ENCODE measurements around the gene LTBP3.

The LTBP3 gene

DNA sequence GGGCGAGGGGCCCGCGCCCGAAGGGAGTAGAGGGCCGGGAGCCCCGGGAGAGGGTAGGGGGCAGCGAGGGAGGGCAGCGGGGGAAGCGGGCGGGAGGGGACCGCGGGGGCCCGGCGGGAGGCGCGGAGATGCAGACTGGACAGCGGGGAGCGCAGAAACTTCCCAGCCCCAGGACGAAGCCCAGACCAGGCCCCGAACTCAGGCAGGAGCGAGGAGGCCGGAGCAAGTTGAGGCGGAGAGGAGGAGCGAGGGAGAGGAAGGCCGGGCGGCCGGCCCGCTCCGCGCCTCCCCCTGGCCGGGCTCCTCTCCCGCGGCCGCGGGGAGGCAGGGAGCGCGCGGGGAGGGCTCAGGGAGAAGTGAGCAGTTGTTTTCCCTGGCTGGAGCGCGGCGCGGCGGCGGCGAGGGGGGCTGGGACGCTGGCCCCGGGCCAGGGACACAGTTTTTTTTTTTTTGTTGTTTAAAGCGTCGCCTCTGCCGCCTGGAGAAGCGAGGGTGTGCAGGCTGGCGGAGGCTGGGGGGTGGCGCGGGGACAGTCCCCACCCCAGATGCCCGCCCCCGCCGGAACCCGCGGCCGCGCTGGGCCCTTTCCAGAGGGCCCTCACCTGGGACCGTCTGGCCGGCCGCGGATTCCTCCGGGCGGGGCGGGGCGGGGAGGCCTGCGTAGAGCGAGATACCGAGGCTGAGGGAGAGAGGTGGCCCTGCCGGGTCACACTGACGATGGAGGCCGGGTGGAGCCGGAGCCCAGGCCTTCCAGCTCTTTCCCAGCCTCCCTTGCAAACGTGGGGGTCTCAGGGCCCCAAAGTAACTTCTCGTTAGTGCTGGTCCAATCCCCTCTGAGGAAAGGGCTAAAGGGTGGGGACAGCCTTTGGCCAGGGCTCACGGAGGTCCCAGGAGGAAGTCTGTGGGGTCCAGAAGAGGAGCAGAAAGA, at the start of gene LTBP3:
Gene LTBP3, minus strand, starts transcription at position 358 of the 928 bp plus-strand sequence. CDS start 400 bp downstream, outside the sequence.
- peak; percentile 62 for DNase-seq

DNA sequence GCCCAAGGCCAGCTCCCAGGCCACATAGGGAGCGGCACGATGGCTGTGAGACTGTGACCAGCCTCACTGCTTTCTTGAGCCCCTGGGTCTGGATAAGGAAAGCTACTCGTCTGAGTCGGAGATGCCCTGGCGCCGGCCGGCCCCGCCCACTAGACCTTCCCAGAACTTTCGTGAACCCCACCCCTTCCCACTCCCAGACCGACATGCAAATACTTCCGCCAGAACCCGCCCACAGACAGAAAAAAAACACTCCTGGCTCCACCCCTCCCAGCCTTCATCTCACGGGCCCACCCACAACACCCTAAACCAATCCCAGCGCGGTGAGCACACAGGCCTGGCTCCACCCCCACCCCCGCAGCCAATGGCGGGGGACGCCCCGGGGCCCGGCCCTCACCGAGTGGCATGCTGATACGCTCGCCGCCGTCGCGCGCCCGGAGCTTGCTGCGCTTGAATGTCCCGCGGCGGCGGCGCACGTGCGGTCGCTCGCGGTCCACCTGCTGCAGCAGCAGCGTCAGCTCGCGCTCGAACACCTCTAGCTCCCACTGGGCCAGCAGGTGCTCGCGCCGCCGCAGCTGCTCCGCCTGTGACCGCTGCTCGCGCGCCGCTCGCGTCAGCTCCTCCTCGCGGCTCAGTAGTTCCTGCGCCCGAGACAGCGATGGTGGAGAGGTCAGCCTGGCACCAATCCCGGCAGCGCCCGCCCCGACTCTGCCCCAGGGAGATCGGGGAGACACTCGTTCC, 48.9 kb upstream of the LTBP3 start:
- no peak for DNase-seq

DNA sequence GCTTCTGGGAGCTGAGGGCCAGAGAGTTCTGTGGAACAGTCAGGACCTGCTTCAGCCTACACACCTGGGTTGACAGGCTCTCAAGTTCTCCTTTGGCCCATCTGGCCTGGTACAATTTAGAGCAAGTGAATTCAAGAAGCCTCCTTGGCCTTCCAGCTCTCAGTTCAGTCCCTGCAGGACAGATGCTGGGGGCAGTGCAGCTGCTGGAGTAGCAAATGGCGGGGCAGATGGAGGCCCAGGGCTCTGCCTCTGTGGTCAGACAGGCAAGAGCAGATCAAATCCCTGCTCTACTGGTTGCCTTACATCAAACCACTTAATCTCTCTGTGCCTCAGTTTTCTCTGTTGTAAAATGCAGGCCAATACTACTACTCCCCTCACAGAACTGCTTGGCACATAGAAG, 46.1 kb upstream of the LTBP3 start:
- DNase-seq, result no peak

DNA sequence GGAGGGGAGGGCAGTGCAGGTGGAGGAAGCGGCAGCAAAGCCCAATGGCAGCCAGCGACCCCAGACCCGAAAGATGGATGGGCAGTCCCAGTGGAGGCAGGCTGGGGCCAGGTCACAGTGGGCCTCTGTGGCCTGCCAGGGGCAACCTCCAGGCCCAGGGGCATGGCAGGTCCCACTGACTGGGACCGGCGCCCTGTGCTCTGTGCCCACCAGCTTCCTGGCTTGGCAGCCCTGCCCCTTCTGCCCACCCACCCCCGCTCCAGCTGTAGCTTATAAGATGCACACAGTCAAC, 41.7 kb upstream of the LTBP3 start:
- DNase-seq, result no peak

DNA sequence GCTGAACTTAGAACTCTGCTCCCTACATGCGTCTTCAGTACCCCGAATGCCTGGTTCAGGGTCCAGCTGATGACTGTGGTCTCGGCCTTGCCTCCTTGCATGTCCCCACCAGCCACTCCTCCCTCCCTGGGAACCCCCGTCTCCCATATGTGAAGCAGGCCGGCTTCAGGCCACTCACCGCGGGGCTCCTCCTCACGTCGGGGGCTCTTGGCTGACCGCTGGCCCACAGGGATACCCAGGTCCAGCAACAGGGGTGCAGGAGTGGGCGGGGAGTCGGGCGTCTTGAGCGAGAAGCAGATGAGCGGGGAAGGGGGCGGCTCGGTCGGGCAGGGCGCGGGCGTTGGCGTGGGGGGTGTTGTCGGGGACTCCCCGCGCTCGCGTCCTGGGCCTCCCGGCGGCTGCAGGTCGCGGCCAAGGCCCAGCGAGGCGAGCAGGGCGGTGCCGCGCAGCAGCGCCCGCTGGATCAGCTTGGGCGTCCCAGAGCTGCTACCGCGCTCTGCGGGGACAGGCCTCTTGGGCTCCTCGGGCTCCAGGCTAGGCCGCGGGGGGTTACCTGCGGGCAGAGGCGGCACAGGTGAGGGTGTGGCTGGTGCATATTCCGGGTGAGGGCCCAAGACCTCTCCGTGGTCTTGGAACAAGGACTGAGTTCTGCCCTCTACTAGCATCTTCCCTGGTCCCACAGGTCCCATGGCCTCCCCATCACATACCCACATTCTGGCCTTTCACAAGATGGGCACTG, 41.2 kb upstream of the LTBP3 start:
- DNase-seq, result no peak

DNA sequence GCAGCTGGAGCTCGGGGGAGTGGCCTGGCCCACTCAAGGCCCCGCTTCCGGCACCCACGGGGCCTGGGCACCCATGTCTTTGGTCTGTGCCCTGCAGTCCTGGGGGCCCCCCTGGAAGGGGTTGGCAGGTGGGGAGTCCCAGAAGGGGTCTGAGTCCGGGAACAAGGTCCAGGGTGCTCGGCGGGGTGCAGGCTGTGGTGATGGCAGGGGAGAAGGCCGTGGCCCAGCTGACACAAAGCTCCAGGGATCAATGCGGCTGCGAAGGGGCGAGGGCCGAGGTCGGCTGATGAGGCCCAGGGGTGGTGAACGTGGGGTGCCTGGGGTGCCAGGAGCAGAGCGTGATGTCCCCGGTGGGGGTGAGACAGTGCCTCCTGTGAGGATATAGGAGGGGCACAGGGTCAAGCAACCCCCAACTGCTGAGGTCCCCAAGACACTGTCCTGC, 40.1 kb upstream of the LTBP3 start:
- no peak for DNase-seq

DNA sequence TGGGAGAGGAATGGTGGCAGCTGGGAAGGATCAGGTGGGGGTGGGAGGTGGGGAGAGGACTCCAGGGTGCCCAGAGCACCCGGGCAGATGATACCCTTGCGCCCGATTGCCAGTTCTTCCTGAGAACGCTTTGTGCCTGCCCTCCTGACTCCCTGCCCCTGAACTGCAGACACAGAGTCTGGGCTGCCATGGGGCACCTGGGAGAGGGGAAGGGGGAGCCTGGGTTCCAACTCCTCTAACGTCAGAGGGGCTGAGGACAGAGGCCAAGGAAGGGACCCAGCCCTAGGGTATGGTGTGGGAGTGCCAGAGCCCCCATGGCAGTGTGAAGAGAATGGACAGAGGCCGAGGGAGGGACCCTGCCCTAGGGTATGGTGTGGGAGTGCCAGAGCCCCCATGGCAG, 38.4 kb upstream of the LTBP3 start:
- no peak for DNase-seq

DNA sequence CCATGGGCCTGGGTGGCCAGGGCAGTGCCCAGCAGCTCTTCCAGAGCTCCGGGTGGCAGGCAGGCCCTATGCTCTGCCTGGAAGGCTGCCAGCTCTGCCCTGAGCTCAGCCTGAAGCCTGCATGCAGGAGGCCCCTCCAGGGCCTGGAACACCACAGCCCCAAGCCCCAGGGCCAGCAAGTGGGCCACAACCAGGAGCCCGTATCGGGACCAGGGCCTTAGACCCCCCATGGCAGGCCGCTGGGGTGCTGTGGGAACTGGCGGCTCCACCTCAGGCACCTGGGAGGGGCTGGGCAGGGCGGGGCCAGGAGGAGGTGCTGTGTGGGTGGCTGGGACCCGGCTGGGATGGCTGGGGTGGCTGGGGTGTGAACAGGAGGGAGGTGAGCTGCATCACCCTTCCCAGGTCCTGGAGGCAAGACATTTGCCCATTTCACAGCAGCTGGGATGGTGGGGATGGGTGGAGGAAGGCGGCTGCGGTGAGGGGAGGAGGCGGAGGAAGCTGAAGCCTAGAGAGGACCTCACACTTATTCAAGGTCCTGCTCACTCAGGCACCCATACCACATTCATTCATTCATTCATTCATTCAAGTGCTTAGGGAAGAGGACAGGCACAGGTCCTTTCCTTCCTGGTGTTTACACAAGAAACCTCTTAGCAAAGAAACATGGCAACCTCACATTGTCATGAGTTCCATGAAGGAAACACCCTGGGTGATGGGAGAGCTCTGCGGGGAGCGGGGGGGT, 37.6 kb upstream of the LTBP3 start, which contains the start of gene KCNK7:
Gene KCNK7, minus strand, starts transcription at position 258 of the 739 bp plus-strand sequence. Its CDS starts 28 bp downstream, at position 230.
- no peak for DNase-seq

DNA sequence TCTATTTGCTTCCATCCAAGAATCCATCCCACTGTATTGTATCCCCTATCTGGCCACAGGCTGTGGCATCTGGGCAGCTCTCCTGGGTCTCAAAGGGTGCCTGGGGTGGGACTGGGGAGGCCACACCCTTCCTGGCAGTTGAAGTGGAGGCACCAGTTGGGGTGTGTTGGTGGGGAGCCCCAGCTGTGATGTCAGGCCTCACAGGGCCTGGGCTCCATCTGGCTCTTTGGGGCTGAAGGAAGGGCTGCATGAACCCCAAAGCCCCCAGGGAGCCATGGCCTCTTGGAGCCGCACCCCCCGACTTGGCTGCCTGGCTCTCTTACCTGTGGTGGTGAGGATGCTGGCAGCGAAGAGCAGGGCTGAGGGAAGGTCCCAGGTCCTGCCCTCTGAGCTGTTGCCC, 37.0 kb upstream of the LTBP3 start:
- no peak for DNase-seq

DNA sequence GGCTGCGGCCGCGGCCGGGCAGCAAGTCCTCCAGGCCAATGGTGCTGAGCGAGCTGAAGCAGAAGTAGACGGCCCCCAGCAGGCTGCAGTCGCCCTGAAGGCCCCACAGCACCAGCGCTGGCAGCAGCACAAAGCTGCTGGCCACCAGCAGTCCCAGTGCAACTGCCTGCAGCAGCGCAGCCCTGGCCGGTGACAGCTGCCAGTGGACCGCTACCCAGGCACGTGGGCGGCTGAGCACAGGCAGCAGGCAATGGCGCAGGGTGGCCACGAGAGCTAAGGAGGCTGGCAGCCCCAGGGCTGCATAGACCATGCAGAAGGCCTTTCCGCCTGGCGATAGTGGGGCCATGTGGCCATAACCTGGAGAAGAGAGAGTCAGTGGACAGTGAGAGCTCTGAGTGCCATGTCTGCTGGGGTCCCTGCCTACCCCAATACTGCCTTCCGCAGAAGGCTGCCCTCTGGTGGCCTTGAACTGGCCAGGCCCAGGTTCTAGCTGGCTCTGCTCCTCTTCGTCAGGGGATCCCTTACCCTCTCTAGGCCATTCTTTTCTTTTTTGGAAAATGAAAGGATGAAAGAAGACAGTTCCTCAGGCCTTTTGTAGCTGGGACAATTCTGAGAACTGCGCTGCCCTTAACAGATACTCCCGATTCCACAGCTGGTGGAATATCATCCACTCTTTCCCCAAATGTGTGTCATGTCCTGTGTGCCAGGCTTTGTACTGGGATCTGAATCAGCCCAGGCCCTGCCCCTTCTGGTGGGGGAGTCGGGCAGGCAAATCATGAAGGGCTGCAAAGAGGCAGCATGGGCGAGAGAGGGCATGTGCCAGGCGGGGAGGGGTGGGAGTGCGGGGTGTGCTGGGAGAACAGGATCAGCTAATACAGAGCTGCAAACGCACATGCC, 35.6 kb upstream of the LTBP3 start:
- peak; percentile 65 for DNase-seq

DNA sequence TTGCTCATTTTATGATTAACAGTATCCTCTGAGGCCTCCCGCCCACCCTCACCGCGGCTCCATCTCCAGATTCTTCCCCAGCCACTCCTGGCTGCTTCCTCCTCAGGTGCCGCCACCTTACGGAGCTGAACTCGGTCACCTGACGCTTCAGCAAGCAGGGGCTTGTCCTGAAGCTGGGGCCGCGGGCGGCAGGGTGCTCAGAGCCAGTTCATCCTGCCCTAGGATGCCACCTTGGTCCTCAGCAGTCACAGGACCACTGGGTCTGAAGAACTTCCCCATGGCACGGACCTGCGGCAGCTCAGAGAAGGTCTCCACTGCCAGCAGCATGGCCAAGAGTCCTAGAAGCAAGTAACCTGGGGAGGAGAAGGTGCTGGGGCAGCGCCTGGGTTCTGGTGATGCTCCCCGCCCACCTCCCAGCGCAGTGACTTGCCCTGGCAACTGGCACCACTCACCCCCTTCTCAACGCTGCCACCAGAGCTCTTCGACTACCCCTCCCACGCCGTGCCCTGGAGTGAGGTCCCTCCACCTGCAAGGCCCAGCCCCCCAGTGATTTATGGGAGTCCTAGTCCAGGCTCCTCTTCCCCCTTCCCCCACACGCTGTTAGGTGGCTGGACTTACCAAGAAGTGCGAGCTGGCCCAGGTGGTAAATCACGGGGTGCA, 34.8 kb upstream of the LTBP3 start:
- no peak for DNase-seq

DNA sequence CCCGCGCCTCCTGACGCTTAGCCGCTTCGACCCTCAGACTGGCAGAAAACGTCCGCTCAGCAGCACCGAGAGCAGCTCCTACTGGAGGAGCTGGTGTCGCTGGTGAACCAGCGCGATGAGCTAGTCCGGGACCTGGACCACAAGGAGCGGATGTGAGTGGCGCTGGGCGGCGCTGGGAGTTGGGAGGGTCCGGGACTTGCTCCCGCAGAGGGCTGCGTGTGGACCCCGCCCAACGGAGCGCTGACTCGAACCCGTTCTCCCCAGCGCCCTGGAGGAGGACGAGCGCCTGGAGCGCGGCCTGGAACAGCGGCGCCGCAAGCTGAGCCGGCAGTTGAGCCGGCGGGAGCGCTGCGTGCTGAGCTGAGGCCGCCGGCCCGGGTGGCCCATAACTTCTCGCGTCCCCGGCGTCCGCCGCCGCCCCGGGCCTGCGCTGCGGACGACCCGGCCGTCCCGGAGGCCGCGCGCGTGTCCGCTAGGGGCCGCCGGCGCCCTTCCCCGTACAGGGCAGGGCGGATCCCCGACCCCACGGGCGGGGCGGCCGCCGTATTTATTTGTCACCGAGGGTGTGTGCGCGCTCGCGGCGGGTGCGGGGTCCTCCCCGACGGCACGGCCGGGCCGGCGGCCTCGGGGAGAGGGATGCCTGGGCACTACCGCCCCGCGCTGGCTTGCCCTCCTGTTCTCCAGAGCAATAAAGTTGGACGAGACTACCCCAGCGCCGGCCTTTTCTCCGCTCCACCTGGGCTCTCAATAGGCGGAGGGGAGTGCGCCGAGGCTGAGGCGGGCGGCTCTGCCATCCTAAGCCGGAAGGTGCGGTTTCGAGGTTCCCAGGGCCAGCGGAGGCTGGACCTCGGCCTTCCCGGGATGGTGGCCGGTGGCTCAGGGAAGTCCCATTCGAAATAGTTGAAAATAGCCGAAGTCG, 34.0 kb upstream of the LTBP3 start:
- no peak for DNase-seq

DNA sequence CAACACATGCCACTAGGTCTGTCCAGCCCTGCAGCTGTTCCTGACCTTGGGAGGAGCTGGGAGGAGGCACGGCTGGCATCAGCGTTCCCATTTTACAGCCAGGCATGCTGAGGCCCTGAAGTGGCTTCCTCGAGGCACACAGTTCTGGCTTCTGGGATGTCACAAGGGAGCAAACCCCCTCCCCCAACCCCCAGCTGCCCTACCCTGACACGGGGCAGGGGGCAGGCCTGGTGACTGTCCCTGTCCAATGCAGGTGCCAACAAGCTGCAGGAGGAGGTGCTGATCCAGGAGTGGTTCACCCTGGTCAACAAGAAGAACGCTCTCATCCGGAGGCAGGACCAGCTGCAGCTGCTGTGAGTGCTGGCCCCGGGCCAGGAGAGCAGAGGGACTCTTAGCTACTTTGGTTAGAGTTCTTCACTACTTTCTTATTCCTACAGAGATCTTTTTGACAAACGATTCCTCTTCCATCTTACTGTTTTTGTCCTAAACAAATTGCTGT, 32.1 kb upstream of the LTBP3 start:
- no peak for DNase-seq

DNA sequence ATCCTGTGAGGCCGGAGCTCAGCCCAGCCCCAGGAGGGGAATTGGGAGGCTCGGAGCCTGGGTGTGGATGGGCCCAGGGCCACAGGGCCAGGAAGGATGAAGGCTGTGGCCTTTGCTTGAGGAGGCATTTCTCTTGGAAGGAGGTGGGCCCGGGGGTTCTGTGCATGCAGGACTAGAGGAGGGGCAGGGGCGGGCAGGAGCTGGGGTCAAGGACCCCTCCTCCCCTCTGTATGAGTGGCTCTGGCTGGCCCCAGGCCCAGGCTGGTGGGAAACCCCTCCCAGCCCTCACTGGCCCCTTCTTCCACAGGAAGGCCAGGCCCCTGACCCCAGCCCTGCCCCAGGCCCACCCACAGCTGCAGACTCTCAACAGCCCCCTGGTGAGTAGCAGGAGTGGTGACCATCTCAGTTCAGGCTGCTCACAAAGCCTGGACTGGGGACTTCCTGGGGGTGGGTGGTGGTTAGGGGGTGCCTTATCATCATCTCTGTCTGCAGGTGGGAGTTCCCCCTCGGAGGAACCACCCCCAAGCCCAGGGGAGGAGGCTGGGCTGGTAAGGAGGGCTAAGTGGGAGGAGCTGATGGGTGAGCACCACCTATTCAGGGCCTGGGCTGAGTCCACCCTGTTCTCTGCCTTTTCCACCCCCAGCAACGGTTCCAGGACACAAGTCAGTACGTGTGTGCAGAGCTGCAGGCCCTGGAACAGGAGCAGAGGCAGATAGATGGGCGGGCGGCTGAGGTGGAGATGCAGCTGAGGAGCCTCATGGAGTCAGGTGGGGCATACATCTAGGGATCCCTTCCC, 31.5 kb upstream of the LTBP3 start:
- no peak for DNase-seq

DNA sequence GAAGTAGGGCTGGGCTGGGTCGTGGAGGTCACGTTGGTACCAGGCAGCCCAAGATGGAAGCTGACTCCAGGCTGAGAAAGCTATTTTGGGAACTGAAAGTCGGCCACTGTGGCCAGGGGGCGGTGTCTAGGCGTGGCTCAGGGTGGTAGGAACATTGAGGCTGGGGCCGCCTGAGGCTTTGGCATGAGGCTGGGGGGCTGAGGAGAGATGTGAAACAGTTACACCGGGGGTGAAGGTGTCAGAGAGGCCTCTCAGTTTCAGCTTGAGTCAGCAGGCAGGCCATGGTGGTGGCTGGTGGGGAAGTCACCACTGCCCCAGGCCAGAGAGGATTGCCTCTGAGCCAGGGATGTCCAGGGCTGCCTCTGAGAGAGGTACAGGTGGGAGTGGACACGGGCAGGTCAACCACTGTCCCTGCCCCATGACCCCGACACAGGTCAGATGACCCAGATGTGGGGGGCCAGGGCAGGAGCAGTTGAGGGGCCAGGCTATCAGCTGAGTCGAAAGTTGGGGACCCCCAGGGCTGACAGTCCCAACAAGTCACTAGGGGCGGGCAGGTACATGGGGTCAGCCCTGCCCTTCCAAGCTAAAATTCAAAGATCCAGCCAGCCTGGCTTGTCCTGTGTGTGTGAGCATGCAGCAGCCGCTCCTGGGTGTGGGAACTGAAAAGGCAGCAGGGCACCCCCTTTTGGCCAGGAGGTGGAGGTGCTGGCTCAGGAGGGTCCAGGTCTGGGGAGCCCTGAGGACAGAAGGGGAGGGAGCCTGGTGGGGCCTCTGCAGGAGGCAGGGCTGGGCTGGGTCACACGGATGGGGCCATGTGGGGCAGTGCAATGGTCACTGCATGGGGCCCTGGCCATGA, 30.3 kb upstream of the LTBP3 start:
- peak; percentile 84 for DNase-seq

DNA sequence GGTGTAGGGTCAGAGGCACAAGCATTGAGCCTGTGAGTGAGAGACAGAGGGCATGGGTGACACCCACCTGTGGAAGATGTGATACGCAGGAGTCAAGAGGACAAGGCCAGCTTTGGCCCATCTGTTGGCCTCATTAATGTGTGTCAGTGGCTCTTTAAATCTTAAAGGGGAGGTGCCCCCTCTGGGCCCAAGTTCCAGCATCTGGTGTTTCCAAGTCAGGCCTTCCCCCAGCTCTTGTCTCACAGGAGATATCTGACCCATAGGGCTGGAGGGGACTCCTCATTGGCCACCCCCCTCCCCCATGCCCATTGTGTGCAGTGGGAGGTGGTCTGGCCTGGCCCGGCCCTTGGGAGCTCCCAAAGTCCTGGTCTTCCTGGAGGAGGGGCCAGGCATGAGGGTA, 28.5 kb upstream of the LTBP3 start:
- no peak for DNase-seq

DNA sequence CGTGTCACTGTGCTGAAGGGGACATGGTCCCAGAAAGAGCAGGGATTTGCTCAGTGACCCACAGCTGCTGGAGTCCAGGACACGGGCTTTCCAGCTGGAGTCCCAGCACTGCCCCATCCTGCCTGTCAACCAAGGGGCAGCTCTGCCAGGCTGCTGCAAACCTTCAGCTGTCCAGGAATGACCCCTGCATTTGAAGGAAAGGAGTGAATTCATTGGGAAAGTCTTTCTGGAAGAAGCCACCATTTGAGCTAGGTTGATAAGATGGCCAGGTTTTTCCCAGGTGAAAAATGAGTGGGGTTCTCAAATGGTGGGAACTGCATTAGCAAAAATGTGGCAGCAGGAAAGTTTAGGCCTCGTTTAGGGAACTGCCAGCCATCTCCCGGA, 28.1 kb upstream of the LTBP3 start:
- DNase-seq, result no peak

All from CD4-positive, alpha-beta T cell treated with Interleukin-6 for 4 hours (primary cell).